SW 1271 (cell line): ENCODE measurements around the gene EDEM1.
A peak's percentile ranks its signal among the peaks of the same experiment; 100 is the strongest.
"Not testable (repeated sequence)": the region's sequence is repeated elsewhere in the genome, so short reads cannot be mapped to it uniquely, and the experiment has no call there.

Experiments
- DNase-seq, 2 experiments: peaks; one replicate each; lab custom pipeline; 2025; lab: John Stamatoyannopoulos, UW

EDEM1 gene

DNA sequence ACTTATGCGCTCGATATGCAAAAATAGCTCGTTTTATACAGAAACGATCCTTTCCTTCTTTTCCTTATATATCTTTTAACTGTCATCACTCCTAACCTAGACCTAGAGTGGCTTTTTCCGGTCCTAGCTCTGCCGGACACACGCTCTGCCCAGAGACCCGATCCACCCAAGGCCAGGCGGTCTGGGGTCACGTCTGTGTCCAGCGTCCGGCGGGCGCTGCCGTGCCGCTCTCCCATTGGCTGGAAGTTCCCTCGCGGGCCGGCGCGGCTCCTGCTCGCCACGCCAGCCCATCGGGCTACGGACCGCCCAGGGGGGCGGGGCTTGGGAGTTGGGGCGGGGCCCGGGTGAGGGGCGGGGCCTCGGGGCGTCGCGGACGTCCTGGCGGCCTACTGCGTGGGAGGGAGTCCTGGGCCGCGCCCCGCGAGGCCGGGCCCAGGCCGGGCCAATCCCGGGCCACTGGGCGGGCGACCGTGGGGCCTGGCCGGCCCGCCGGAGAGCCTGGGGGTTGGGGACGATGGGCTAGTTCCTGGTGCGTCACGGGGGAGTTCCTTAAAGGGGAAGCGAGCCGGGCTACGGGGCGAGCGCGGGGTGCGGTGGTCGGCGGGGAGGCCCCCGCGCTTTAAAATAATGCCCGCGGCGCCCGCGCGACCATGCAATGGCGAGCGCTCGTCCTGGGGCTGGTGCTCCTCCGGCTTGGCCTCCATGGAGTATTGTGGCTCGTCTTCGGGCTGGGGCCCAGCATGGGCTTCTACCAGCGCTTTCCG, at the start of gene EDEM1:
Gene EDEM1 (plus strand): TSS at position 552 of the 764 bp plus-strand sequence. CDS start 99 bp downstream, at position 651.
- DNase-seq = peak; percentile 95 to 98

DNA sequence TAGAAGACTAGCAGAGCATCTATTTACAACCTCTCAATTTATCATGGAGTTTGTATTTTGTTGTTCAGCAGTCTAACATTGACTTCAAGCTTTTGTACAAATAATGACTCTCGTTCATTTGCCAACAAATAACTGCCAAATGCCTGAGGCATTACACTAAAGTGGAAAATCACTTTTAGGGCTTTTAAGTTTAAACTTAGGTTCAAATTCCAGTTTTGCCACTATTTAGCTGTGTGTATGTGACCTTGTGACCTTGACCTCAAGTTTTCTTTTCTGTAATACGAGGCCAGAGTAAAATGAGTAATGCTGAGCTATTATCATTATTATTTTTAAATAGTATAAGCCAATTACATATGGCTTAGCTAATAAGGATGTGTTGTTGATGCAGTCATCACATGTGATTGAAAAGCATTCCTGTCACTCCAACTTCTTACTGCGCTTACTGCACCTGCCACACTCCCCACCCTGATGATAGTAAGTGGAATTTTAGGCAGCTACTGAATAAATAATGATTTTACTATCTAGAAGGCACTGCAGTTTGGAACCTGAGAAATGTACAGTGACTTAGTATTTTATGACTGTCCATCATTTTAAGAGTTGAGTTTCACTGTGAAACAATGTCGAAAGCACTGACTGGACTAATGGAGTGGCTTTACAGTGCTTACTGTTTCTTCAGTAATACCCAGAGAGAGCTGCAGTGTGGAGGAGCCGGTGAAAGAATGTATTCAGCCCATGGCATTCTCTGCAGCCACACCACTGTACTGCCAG, 49.1 kb upstream of the EDEM1 start:
- no peak for DNase-seq

DNA sequence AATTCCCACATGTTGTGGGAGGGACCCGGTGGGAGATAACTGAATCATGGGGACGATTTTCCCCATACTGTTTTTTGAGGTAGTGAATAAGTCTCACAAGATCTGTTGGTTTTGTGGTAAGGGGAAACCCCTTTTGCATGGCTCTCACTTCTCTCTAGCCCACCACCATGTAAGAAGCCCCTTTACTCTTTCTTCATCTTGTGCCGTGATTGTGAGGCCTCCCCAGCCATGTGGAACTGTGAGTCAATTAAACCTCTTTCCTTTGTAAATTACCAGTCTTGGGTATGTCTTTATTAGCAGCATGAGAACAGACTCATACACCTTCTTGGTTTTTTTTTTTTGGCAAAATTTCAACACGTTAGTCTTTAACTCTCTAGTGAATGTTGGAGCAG, 47.3 kb upstream of the EDEM1 start:
- DNase-seq = no peak

DNA sequence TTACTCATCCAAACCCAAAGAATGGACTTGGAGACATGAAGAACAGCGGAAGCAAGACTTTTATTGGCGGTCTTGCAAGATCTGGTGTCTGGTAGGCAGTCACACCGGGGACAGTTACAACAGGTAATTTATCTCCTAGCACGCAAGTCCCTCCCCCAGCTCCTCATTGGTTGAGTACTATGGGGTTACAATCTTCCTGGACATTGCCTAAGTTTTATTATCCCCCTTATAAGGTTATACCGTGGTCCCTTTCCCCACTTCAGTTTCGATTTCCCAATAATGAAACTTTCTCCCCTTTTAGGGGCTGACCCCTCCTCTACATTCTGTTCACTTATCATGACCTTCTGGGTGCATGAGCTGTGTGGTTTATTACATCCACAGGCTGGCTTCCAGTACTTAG, 46.7 kb upstream of the EDEM1 start:
- DNase-seq = no peak

DNA sequence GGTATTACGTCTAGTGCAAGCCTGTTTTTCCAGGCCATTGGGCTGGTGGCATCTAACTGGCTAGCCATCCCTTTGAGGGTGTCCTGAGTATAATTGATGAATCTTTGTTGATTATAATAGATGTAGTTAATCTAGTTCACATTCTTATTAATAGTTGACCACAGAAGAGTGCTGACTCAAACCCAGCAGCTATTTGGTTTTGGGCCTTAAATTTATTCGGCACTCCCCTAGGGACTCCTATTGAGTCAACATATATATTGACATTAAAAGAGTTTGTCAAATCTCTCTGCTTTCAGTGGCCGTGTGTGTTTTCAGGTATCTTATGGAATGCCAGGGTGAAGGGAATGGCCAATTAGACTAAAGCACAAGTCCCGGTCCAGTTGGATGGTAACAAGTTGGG, 45.7 kb upstream of the EDEM1 start:
- DNase-seq = no peak

DNA sequence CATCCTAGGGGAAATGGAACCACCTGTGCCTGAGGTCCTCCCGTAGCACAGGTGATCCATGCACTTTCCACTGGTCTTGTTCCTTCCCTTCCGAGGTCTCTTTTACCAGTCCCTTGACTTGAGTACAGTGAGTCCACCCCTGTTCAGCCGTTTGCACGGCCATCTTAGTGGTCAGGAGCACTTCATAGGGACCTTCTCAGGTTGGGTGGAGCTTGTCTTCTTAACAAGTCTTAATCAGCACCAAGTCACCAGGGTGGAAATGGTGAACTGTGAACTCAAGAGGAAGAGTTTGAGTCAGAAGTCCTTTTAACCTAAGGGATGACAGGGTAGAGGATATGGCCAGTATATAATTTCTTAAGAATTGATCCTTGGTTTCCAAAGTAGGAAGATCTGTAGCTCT, 44.0 kb upstream of the EDEM1 start:
- DNase-seq = no peak

DNA sequence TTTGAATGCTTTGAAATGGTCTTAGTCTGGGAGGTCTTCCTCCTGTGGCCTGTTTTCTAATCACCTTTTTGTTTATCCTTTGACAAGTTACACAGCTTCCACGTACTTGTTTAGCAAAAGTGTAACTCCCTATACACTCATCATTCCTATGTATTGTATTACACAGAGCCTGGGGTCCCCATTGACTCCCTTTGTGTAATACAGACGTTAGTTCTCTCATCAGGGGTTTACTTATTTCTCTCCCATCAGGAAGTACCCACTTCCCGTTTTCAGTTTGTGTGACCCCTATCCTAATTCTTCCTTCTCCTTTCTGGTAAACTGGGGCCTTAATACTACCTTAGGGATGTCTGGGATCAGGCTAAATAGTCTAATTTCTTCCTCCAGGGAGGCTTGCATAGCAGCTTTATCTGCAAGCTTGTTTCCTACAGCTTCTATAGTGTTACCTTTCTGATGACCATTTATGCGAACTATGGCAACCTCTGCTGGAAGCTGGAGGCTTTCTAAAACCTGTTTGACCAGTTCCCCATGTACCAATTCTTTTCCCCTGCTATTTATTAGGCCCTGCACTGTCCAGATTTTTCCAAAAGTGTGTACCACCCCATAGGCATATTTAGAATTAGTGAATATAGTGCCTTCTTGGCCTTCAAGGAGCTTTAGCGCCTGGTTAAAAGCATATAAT, 43.1 kb upstream of the EDEM1 start:
- no peak for DNase-seq

DNA sequence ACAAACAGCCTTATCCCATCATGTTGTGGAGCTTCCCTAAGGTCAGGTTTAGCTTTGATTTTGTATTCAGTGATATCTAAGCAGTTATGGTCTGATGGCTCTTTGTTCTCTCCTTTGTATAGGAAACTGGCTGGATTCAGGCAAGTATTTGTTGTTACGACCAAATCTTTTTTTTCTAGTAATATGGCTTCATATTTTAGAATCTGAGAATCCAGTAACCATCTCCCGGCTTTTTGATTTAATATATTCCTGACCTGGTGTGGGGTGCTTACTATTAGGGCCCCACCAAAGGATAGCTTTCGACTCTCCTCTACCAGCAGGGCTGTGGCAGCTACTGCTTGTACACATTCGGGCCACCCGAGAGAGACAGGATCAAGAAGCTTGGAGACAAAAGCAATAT, 42.4 kb upstream of the EDEM1 start:
- no peak for DNase-seq

DNA sequence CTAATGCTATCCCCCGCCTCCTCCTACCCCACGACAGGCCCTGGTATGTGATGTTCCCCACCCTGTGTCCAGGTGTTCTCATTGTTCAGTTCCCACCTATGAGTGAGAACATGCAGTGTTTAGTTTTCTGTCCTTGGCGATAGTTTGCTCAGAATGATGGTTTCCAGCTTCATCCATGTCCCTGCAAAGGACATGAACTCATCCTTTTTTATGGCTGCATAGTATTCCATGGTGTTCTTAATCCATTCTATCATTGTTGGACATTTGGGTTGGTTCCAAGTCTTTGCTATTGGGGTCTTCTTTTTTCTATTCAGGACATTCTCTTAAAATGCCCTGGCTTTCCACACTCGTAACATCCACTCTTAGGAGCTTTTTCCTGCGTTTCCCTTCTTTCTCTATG, 40.4 kb upstream of the EDEM1 start:
- not testable (repeated sequence) for DNase-seq

DNA sequence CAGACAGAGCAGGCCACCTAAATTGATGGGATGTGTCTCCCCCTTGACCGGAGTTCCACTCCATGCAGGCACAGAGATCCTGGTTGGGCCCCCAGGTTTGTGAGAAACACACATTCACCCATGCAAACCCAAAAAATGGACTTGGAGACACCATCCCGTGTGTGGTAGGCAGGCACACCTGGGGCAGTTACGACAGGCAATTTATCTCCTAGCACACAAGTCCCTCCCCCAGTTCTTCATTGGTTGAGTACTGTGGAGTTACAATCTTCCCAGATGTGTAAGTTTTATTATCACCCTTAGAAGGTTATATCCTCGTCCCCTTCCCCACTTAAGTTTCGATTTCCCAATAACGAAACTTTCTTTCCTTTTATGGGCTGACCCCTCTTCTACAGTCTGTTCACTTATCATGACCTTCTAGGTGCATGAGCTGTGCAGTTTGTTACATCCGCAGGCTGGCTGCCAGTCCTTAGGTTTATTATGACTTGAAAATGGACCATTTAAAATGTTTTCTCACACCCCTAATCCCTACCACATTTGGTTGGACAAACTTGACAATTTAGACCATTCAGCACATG, 38.1 kb upstream of the EDEM1 start:
- no peak for DNase-seq

DNA sequence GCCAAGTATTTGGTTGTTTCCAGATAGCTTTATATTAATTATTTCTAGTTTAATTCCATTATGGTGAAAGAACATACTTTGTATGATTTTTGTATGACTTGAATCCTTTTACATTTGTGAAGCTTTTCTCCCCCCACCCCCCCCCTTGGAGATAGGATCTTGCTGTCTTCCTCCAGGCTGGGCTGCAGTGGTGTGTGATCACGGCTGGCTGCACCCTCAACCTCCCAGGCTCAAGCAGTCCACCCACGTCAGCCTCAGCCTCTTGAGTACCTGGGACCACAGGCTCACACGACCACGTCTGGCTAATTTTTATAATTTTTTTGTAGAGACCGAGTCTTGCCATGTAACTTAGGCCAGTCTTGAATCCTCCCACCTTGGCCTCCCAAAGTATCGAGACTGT, 35.9 kb upstream of the EDEM1 start:
- no peak for DNase-seq

DNA sequence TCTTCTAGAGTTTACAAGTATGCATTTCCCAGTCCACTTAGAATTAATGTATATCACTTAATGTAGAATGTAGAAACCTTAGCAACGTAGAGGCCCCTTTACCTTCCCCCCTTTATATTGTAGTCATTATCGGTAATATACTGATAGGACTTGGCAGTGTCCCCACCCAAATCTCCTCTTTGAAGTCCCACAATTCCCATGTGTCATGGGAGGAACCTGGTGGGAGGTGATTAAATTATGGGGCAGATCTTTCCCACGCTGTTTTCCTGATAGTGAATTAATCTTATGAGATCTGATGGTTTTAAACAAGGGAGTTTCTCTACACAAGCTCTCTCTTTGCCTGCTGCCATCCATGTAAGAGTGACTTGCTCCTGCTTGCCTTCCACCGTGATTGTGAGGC, 34.4 kb upstream of the EDEM1 start:
- DNase-seq = no peak

DNA sequence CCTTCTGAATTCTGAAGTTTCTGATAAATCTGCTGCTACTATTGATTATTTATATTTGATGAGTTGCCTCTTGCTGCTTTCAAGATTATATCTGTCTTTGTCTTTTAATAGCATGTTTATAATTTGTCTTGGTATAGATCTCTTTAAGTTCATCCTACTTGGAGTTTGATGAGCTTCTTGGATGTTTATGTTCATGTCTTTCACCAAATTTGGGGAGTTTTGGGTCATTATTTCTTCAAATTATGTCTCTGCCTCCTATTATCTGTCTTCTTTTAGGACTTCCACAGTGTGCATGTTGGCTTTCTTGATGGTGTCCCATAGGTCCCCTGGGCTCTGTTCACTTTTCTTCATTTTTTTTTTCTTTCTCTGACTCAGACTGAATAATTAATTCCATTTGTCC, 32.3 kb upstream of the EDEM1 start:
- no peak for DNase-seq

DNA sequence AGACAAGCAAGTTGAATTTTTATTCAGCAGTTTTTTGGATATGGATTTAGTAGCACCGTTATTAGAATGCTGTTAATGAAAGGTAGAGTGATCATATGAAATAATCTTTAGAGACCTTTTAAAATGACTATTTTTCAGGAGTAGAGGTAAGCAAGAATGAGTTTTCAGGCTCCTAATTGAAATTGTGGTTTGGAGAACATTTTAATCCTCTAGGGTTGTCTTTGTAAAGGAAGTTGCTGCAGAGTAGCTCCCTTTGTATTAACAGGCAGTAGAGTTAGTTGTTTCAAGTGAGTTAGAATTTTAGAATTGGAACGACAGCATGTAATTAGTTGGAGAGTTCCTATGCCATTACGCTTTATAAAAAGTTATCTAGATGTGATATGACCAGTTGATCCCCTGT, 27.2 kb upstream of the EDEM1 start:
- no peak for DNase-seq

DNA sequence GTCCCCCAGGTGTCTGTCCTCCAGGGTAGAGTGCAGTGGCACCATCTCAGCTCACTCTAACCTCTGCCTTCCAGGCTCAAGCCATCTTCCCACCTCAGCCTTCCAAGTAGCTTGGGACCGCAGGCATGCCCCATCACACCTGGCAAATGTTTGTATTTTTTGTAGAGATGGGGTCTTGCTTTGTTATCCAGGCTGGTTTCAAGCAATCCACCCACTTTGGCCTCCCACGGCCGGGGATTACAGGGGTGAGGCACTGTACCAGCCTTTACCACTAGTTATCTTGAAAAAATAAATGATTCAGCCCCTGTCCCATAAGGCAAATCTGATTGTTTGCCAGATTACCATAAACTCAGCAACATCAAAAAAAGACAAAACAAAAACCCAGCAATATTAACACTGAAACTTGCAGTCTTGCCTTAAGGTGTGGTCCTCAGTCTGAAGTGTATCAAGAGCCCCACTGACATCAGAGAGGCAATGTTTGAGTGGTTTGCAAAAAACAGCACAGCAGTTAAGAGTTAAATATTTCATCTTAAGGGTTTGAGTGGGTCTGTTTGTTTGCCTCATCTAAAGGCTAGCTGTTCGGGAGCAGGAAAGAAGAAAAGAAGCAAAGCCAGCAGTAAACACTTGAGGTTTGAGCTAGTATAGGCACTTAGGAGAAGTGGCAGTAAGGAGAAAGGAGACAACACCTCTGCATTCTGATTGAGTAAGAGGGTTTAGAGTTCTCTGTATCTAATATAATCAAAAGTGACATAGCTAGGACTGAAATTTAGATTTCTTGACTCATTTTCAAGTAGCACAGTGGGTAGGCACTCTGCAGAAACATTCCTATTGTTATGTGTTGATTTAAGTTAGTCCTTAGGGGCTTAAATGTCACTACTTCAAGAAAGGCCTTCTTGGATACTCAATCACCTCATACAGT, 26.3 kb upstream of the EDEM1 start:
- DNase-seq = peak in 1 of 2 experiments; percentile 24

DNA sequence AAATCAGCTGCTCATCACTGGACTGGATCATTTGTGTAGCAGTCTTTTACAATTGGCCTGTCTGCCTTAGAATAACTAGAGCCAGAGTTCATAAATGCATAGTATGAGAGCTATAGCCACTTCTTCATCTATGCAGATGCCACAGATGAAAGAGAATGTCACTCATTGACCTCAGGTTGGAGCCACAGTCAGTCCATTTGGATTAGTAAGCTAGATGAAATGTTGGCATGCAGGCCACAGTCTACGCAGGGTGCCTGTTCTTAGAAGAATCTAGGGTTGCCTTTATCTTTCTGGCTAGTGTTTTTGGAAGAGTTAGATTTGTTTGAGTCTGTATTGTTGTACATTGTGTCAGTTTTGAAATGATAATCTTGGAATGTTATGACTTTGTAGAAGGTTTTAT, 25.4 kb upstream of the EDEM1 start:
- DNase-seq = peak; percentile 51 to 71

DNA sequence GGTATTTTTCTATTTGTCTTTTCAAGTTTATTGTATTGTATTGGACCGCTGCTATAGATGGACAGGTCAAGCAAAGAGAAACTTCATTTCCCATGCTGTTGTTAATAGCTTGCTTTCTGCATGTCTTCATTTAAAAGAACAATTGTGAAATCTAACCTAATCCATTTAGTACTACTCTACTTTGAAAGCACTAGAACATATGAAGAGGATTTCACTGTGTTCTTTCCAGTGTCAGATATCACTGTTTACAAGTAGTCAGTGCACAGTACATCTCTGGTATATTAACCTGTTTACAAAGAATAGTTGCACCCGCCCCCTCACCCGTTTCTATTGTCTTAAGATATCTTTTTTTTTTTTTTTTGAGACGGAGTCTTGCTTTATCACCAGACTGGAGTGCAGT, 21.8 kb upstream of the EDEM1 start:
- DNase-seq = no peak

DNA sequence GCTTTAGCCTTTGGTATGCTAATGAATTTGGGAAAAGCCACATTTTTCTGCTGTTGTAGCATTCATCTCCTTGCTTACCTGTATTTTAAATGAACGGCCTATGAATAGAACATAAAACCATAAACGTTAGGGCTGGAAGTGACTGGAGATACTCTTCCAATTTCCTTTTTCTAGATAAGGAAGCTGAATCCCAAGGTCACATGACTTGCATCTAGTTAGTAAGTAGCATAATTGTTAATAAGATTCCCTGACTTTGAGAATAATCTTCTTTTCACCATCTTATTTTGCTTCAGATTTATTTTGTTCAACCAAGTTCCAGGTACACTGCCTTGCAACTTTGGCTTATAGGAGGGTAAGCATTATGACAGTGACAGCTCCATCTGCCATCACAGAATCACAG, 20.7 kb upstream of the EDEM1 start:
- DNase-seq = no peak

DNA sequence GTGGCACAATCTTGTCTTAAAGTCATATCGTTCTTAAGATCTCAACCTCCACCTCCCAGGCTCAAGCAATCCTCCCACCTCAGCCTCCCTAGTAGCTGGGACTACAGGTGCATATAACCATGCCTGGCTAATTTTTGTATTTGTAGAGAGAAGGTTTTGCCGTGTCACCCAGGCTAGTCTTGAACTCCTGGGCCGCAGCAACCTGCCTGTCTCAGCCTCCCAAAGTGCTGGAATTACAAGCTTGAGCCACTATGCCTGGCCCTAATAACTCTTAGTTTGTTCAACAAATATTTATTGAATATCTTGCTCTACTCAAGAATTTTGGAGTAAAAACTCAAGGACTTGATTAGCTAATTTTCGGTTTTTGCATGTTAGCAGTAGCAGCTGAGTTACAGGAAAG, 19.4 kb upstream of the EDEM1 start:
- no peak for DNase-seq

DNA sequence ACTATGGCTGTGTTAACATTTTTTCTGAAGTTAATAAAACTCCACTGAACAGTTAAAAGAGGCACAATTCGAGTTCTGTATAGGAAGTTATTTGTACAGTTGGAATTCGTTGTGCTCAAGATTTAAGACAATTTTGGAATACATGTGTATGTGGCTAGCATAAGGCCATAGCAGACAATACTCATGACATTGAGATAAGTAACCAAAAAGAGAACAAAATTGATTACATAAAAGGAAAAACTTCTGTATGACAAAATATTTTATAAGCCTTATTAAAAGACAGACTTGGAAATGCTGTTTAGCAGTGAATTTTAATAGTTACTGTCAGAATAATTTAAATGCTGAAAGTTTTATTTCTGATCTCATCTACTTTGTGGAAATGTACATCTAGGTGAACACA, 17.7 kb upstream of the EDEM1 start:
- no peak for DNase-seq

DNA sequence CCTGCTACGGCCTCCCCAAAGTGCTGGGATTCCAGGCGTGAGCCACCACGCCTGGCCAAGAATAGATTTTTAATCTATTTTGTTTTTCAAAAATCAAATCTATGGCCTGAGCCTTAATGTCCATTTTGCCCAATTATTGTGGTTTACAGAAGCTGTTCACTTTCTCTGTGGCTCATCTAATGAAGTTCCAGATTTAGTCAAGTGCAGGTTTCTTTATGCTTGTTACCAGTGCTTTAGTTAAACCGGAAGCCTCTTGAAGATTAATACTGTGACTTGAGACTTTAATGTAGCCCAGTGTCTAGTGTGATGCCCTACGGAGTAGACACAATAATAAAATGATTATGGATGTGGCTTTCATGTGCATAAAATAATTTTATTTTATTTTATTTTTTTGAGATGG, 16.5 kb upstream of the EDEM1 start:
- no peak for DNase-seq

DNA sequence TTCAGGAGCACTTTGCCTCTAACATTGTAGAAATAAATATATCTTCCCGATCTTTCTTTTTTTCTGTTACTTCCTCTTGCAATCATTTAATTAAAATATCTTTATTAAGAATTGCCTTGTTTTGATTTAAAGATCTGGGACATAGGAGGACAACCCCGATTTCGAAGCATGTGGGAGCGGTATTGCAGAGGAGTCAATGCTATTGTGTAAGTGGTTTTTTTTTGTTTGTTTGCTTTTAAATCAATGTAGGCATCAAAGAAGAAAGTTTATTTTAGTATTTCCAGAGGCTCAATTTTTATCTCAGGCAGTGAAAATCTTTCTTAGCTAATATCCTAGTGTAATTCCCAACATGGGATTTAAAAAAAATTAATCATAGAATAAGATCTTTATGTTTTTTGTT, 15.5 kb upstream of the EDEM1 start:
- no peak for DNase-seq
